ENCODE results near the gene TP53I11. TPM values are rescaled to one million over a fixed set of nuclear protein-coding genes. Genes with fewer than 3 reads are reported as not detected.

The TP53I11 gene
- total RNA-seq, 1 donor from 2014 or later = 5.7 TPM

DNA sequence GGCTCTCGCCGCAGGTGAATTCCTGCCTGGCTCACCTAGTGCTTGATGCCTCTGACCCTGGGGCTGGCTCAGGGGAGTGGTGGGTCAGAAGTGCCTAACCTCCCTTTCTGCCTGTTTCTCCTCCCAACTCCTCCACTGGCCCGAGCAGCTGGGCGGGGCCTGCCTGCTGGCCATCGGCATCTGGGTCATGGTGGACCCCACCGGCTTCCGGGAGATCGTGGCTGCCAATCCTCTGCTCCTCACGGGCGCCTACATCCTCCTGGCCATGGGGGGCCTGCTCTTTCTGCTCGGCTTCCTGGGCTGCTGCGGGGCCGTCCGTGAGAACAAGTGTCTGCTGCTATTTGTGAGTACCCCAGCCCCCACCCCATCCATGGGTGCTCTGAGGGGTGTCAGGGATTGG lies 41.1 kb downstream of the TP53I11 start:
- no peaks in the 10 kb centered on the region for H3K9me3 Mint-ChIP-seq
- H3K4me1 Mint-ChIP-seq (ENCODE audit: low read depth) = no peaks in the 10 kb centered on the region
- no peaks in the 10 kb centered on the region for H3K36me3 Mint-ChIP-seq (ENCODE audit: low read depth)
- no peak for DNase-seq (ENCODE audit: low spot score)
- no peak overlapping the region for H3K4me3 Mint-ChIP-seq
- peaks cover 4% of the 10 kb centered on the region for H3K27me3 Mint-ChIP-seq (ENCODE audit: insufficient read depth)
- intact Hi-C loops (cut with micrococcal nuclease) = no loop called here
- H3K27ac Mint-ChIP-seq = no peak overlapping the region

GRCh38 chr11:44906649-44907048 lies 44.0 kb downstream of the TP53I11 start:
- no peaks in the 10 kb centered on the region for H3K36me3 Mint-ChIP-seq (ENCODE audit: low read depth)
- H3K27ac Mint-ChIP-seq = no peak overlapping the region
- DNase-seq (ENCODE audit: low spot score) = no peak
- no peak overlapping the region for H3K4me3 Mint-ChIP-seq
- intact Hi-C loops (cut with micrococcal nuclease) = no loop called here
- H3K27me3 Mint-ChIP-seq (ENCODE audit: insufficient read depth) = peaks cover 4% of the 10 kb centered on the region
- no peaks in the 10 kb centered on the region for H3K4me1 Mint-ChIP-seq (ENCODE audit: low read depth)
- no peaks in the 10 kb centered on the region for H3K9me3 Mint-ChIP-seq

GRCh38 chr11:44905131-44905866 lies 45.4 kb downstream of the TP53I11 start:
- intact Hi-C loops (cut with micrococcal nuclease) = no loop called here
- no peak for DNase-seq (ENCODE audit: low spot score)
- H3K27me3 Mint-ChIP-seq (ENCODE audit: insufficient read depth) = peaks cover 4% of the 10 kb centered on the region
- H3K4me1 Mint-ChIP-seq (ENCODE audit: low read depth) = no peaks in the 10 kb centered on the region
- no peaks in the 10 kb centered on the region for H3K36me3 Mint-ChIP-seq (ENCODE audit: low read depth)
- H3K9me3 Mint-ChIP-seq = no peaks in the 10 kb centered on the region
- H3K27ac Mint-ChIP-seq = no peak overlapping the region
- no peak overlapping the region for H3K4me3 Mint-ChIP-seq

DNA sequence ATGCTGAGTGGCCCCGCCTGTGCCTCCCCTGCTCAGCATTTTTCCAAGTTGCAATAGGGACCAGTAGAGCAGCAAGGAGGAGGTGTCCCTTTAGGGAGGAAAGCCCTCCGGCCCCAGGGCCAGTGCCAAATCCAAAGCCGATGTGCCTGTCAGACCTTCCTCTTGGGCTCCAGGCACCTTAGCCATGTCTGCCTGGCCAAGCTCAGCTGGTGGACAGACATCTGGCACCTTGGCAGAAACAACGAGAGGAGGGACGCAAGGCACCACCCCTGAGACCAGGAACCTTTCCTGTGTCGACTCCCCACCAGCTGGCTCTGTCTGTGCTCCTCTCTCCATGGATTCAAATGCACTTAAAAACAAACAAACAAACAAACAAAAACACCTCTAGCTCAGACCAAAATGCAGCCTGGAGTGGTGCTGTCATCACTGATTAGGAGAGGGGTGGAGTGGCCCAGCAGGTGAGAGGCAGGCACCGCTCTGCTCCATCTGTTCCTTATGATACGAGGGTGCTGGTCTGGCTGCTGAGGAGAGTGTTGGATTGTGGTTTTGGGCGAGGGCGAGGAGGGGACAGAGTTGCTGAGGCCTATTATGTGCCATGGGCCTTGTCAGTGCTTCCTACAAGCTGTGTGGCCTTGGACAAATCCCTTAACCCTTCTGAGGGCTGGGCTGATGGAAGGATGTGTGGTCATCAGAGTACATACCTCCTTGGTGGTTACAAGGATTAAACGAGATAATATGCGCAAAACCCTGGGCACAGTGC lies 46.2 kb downstream of the TP53I11 start:
- no peaks in the 10 kb centered on the region for H3K36me3 Mint-ChIP-seq (ENCODE audit: low read depth)
- H3K27me3 Mint-ChIP-seq (ENCODE audit: insufficient read depth) = peaks cover 4% of the 10 kb centered on the region
- no peaks in the 10 kb centered on the region for H3K9me3 Mint-ChIP-seq
- H3K4me1 Mint-ChIP-seq (ENCODE audit: low read depth) = no peaks in the 10 kb centered on the region
- intact Hi-C loops (cut with micrococcal nuclease) = no loop called here
- no peak overlapping the region for H3K27ac Mint-ChIP-seq
- H3K4me3 Mint-ChIP-seq = no peak overlapping the region
- no peak for DNase-seq (ENCODE audit: low spot score)

DNA sequence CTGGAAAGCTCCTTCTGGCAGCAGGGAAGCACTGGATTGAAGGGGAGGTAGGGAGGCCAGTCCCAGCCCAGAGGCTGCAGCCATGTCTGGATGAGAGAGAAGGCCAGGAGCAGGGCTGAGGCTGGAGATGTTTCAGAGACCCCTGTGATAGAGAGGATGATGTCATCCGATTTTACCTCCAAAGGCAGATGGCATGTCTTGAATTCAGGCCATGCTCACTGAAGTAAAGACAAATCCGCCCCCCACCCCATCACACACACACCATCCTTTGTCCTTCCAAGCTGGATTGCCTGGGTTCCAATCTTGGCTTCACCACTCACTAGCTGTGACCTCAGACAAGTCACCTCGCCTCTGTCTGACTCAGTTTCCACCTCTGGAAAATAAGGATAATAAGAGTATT lies 47.2 kb downstream of the TP53I11 start:
- H3K4me3 Mint-ChIP-seq = no peak overlapping the region
- intact Hi-C loops (cut with micrococcal nuclease) = no loop called here
- no peak overlapping the region for H3K27ac Mint-ChIP-seq
- no peaks in the 10 kb centered on the region for H3K4me1 Mint-ChIP-seq (ENCODE audit: low read depth)
- H3K27me3 Mint-ChIP-seq (ENCODE audit: insufficient read depth) = peaks cover 4% of the 10 kb centered on the region
- H3K9me3 Mint-ChIP-seq = no peaks in the 10 kb centered on the region
- no peaks in the 10 kb centered on the region for H3K36me3 Mint-ChIP-seq (ENCODE audit: low read depth)
- DNase-seq (ENCODE audit: low spot score) = no peak

DNA sequence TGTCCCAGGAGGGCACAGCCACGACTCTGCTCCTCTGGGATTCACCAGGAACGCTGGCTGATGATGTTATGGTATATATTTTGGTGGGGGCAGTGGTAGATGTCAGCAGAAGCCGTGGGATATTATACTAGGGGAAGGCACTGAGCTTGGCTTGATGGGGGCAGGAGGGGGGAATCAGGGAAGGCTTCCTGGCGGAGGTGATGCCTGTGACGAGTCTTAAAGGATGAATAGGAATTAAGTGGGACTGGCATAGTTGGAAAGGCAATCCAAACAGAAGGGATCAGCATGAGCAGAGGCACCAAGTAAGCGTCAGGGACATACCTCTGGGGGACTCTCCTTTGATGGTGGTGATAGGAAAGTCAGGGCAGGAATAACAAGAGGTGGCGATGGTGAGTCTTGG lies 47.6 kb downstream of the TP53I11 start:
- Mint-ChIP-seq H3K4me1 (ENCODE audit: low read depth) (no peaks in the 10 kb centered on the region), H3K36me3 (ENCODE audit: low read depth) (no peaks in the 10 kb centered on the region), H3K4me3 (no peak overlapping the region), H3K27me3 (ENCODE audit: insufficient read depth) (peaks cover 4% of the 10 kb centered on the region), H3K27ac (no peak overlapping the region), H3K9me3 (no peaks in the 10 kb centered on the region)
- intact Hi-C loops (cut with micrococcal nuclease) = no loop called here
- DNase-seq (ENCODE audit: low spot score) = no peak

DNA sequence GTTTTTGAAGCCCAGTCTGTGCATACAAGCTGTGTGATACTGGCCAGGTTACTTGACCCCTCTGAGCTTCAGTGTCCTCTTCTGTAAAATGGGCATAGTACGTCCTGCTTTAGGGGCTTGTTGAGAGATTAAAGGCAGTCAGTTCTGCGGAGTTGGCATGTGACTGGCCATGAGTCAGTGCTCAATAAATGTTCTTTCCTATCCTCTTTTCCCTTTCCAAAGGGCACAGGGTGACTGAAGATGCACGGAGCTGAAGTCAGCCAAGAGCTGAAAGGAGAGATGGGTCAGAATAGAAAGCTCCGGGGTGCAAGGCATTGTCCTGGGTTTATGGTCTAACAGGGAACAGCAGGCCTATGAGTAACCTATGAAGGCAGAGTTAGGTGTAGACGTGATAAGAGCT lies 48.9 kb downstream of the TP53I11 start:
- Mint-ChIP-seq H3K9me3 (no peaks in the 10 kb centered on the region), H3K27me3 (ENCODE audit: insufficient read depth) (no peaks in the 10 kb centered on the region), H3K36me3 (ENCODE audit: low read depth) (peaks cover 2% of the 10 kb centered on the region), H3K4me1 (ENCODE audit: low read depth) (no peaks in the 10 kb centered on the region), H3K27ac (no peak overlapping the region), H3K4me3 (no peak overlapping the region)
- no peak for DNase-seq (ENCODE audit: low spot score)
- intact Hi-C loops (cut with micrococcal nuclease) = no loop called here

GRCh38 chr11:44901120-44901633 lies 49.5 kb downstream of the TP53I11 start:
- intact Hi-C loops (cut with micrococcal nuclease) = no loop called here
- no peak for DNase-seq (ENCODE audit: low spot score)
- H3K27ac Mint-ChIP-seq = no peak overlapping the region
- peaks cover 2% of the 10 kb centered on the region for H3K36me3 Mint-ChIP-seq (ENCODE audit: low read depth)
- no peaks in the 10 kb centered on the region for H3K4me1 Mint-ChIP-seq (ENCODE audit: low read depth)
- no peaks in the 10 kb centered on the region for H3K9me3 Mint-ChIP-seq
- H3K4me3 Mint-ChIP-seq = no peak overlapping the region
- H3K27me3 Mint-ChIP-seq (ENCODE audit: insufficient read depth) = no peaks in the 10 kb centered on the region

DNA sequence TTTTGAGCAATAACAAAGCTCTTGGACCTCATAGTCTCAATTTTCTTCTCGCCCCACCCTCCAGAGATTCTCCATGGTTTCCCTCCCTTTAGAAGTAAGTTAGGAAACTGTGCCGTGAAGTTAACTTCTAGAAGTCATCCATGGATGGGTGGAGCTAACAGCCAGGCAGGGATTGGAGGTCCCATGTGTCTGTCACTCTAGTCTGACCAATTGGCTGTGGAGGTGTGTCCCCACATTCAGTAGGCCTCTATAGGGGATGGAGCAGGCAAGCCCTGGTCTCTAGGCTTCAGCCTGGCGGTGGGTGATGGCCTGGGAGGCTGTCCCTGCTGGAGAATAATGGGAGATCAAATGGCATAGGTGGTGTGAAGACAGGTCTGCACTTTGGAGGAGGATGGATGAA lies 50.7 kb downstream of the TP53I11 start:
- H3K9me3 Mint-ChIP-seq = no peaks in the 10 kb centered on the region
- H3K27ac Mint-ChIP-seq = no peak overlapping the region
- intact Hi-C loops (cut with micrococcal nuclease) = no loop called here
- peak; percentile 8 for DNase-seq (ENCODE audit: low spot score)
- peaks cover 2% of the 10 kb centered on the region for H3K36me3 Mint-ChIP-seq (ENCODE audit: low read depth)
- H3K4me3 Mint-ChIP-seq = no peak overlapping the region
- no peaks in the 10 kb centered on the region for H3K27me3 Mint-ChIP-seq (ENCODE audit: insufficient read depth)
- H3K4me1 Mint-ChIP-seq (ENCODE audit: low read depth) = no peaks in the 10 kb centered on the region

DNA sequence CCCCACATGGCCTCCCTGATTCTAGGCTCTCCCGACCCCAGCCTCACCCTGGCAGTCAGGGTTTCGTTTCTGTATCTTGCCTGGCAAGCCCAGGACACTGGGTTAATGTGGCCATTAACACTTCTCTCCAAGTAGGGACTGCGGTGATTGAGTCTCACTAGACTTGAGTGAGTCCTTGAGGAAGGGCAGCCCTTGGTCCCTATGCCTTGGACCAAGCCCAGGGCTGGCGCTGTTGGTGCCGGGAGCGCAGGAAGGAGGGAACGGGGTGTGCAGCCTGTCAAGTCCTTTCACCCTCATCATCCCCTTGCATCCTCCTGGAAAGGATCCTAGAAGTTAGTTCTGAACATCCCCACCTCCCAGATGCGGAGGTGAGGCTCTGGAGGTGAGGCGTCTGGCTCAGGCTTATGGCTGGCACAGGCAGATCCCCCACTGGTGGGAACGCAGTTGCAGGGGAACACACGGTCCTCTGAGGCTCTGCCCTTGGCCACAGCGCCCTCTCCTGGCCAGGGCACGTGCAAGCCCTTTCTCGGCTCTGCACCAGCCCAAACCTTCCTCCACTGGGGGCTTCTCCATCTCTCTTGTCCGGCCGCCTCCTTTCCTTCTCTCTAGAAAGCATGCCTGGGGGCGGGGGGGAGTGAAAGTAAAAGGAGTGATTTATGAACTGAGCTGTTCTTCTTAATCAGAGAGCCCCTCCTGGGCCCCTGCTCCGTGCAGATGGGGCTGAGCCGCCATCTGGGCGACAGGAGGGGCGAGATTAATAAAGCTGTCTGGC lies 56.7 kb downstream of the TP53I11 start:
- peaks cover 2% of the 10 kb centered on the region for H3K36me3 Mint-ChIP-seq (ENCODE audit: low read depth)
- H3K4me3 Mint-ChIP-seq = no peak overlapping the region
- intact Hi-C loops (cut with micrococcal nuclease) = loop anchor here (1.0 to 5.0 kb wide), 3 partner anchors 166 to 337 kb away; no protein-coding TSS in a partner anchor
- H3K9me3 Mint-ChIP-seq = no peaks in the 10 kb centered on the region
- DNase-seq (ENCODE audit: low spot score) = peak; percentile 21
- no peak overlapping the region for H3K27ac Mint-ChIP-seq
- H3K27me3 Mint-ChIP-seq (ENCODE audit: insufficient read depth) = no peaks in the 10 kb centered on the region
- no peaks in the 10 kb centered on the region for H3K4me1 Mint-ChIP-seq (ENCODE audit: low read depth)

GRCh38 chr11:44893308-44893822 lies 57.3 kb downstream of the TP53I11 start:
- DNase-seq (ENCODE audit: low spot score) = no peak
- Mint-ChIP-seq H3K27ac (peak overlapping the region; percentile 40), H3K36me3 (ENCODE audit: low read depth) (peaks cover 2% of the 10 kb centered on the region), H3K9me3 (no peaks in the 10 kb centered on the region), H3K27me3 (ENCODE audit: insufficient read depth) (no peaks in the 10 kb centered on the region), H3K4me1 (ENCODE audit: low read depth) (no peaks in the 10 kb centered on the region), H3K4me3 (no peak overlapping the region)
- intact Hi-C loops (cut with micrococcal nuclease) = loop anchor here (5.0 kb wide), 1 partner anchor 336 kb away; no protein-coding TSS in a partner anchor

DNA sequence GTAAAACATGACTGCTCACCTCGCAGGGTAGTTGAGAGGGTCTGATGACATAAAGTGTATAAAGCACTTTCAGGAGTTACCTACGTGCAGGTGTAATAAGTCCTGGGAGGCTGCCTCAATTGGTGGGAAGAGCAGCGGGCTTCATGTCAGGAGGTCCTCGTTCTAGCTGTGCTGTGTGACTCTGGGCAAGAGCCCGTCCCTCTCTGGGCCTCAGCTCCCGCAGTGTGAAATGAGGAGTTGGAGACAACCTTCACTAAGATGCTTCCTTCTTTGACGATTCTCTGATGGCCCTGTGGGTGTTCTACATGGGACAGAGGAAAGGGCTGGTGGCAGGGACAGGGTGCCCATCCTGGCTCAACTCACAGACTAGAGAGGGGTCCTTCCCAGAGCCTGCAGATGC lies 57.8 kb downstream of the TP53I11 start:
- no peak for DNase-seq (ENCODE audit: low spot score)
- intact Hi-C loops (cut with micrococcal nuclease) = loop anchor here (5.0 kb wide), 1 partner anchor 336 kb away; no protein-coding TSS in a partner anchor
- H3K27me3 Mint-ChIP-seq (ENCODE audit: insufficient read depth) = no peaks in the 10 kb centered on the region
- no peaks in the 10 kb centered on the region for H3K9me3 Mint-ChIP-seq
- no peak overlapping the region for H3K4me3 Mint-ChIP-seq
- no peak overlapping the region for H3K27ac Mint-ChIP-seq
- no peaks in the 10 kb centered on the region for H3K4me1 Mint-ChIP-seq (ENCODE audit: low read depth)
- peaks cover under 1% of the 10 kb centered on the region for H3K36me3 Mint-ChIP-seq (ENCODE audit: low read depth)

Data from activated T-helper 1 cell treated with anti-CD3 and anti-CD28 coated beads, Interleukin-12 subunit alpha, Interleukin-12 subunit beta, Interleukin-2, Interleukin-4 antibody, amounts not matched to agents 30 ng/mL and 10 ng/mL and 1 ng/mL, durations not matched to agents 14 hours and 24 hours and 36 hours (primary cell).